ENCODE measurements around the gene LMBR1. TPM values are rescaled to one million over a fixed set of nuclear protein-coding genes. Genes with fewer than 3 reads are reported as not detected.
"Not testable (repeated sequence)": the region's sequence is repeated elsewhere in the genome, so short reads cannot be mapped to it uniquely, and the experiment has no call there.

Gene LMBR1
- polyA plus RNA-seq, 1 experiment: 5.3 TPM

DNA sequence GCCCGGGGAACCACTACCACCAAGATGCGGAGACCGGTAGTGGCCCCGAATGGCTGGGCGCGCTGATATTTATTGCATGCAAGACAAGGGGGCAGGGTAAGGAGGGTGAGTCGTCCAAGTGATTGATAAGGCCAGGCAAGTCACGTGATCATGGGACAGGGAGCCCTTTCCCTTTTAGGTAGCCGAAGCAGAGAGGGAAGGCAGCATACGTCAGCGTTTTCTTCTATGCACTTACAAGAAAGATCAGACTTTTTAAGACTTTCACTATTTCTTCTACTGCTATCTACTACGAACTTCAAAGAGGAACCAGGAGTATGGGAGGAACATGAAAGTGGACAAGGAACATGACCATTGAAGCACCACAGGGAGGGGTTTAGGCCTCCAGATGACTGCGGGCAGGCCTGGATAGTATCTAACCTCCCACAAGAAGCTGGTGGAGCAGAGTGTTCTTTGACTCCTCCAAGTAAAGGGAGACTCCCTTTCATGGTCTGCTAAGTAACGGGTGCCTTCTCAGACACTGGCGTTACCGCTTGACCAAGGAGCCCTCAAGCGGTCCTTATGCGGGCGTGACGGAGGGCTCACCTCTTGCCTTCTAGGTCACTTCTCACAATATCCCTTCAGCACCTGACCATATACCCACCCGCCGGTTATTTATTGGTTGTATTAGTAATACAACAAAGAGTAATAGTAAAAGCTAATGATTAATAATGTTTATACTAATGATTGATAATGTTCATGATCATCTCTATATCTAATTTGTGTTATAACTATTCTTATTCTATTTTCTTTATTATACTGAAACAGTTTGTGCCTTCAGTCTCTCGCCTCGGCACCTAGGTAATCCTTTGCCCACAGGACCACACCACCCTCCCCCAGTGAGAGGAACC is 27.7 kb upstream of the LMBR1 start:
- CTCF ChIA-PET; H3K27me3 ChIP-seq (ENCODE audit: control insufficient read depth, insufficient read depth, low read length); POLR2A ChIA-PET; H3K36me3 ChIP-seq (ENCODE audit: control insufficient read depth, insufficient read depth, low read length); H3K4me3 ChIP-seq (ENCODE audit: low read depth, low read length); DNase-seq (ENCODE audit: low read depth): not testable (repeated sequence)

DNA sequence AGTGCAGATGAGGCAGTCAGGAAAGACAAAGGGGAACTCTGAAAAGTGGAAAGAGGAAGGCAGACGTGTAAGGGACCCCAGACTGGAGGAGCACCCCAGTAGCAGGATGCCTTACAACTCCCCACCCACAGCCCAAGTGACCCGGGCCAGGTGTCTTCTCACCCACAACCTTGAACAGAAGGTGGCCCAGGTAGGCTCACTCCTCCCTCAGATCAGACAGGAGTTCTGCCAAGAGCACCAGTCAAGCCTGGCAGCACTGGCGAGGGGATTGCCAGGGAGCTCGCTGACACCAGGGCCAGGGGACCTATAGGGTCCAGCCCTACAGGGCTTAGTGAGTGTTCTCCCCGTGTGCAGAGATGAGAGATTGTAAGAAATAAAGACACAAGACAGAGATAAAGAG is 27.1 kb upstream of the LMBR1 start:
- ChIA-PET CTCF (no interaction called here), POLR2A (no interaction called here)
- H3K4me3 ChIP-seq (ENCODE audit: low read depth, low read length): no peak overlapping the region
- TF ChIP-seq CTCF (IDR thresholded peaks at IDR 0.05; ENCODE audit: insufficient read depth, low read depth, low read length): no peak
- peaks cover 2% of the 10 kb centered on the region; the same call in 1 of the 2 replicates for H3K27me3 ChIP-seq (ENCODE audit: control insufficient read depth, insufficient read depth, low read length)
- no peak for DNase-seq (ENCODE audit: low read depth)
- H3K36me3 ChIP-seq (ENCODE audit: control insufficient read depth, insufficient read depth, low read length): no peaks in the 10 kb centered on the region

- TF ChIP-seq CTCF (IDR thresholded peaks at IDR 0.05; ENCODE audit: insufficient read depth, low read depth, low read length): no peak
- ChIA-PET CTCF (no interaction called here), POLR2A (no interaction called here)
- H3K36me3 ChIP-seq (ENCODE audit: control insufficient read depth, insufficient read depth, low read length): no peaks in the 10 kb centered on the region
- no peak for DNase-seq (ENCODE audit: low read depth)
- peaks cover 2% of the 10 kb centered on the region; the same call in 1 of the 2 replicates for H3K27me3 ChIP-seq (ENCODE audit: control insufficient read depth, insufficient read depth, low read length)
- no peak overlapping the region for H3K4me3 ChIP-seq (ENCODE audit: low read depth, low read length)
Measured at GRCh38 chr7:156919132-156919713, 26.2 kb upstream of the LMBR1 start.

DNA sequence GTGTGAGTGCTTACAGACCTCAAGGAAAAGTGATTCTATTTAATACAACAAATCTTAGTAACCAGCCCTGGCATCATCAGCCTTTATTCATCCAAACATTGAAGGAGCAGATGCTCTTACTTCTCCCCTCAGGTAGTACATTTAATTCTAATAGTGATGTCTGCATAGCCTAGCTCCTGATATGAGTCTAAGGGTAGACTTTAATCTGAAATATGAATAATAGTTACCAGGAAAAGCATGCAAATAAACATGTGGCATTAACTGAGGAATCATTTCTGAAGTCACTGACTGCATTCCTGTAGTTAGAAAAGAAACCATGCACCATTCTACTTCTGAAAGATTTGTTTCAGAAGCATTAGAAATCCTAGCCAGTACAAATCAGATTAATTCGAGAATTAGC is 25.7 kb upstream of the LMBR1 start:
- ChIA-PET POLR2A (no interaction called here), CTCF (no interaction called here)
- Histone ChIP-seq H3K36me3 (ENCODE audit: control insufficient read depth, insufficient read depth, low read length) (no peaks in the 10 kb centered on the region), H3K4me3 (ENCODE audit: low read depth, low read length) (no peak overlapping the region), H3K27me3 (ENCODE audit: control insufficient read depth, insufficient read depth, low read length) (peaks cover 2% of the 10 kb centered on the region; the same call in 1 of the 2 replicates)
- TF ChIP-seq CTCF (IDR thresholded peaks at IDR 0.05; ENCODE audit: insufficient read depth, low read depth, low read length): no peak
- DNase-seq (ENCODE audit: low read depth): no peak

GRCh38 chr7:156909574-156910252 is 16.7 kb upstream of the LMBR1 start:
- H3K36me3 ChIP-seq (ENCODE audit: control insufficient read depth, insufficient read depth, low read length); DNase-seq (ENCODE audit: low read depth); CTCF ChIA-PET; H3K4me3 ChIP-seq (ENCODE audit: low read depth, low read length); H3K27me3 ChIP-seq (ENCODE audit: control insufficient read depth, insufficient read depth, low read length); POLR2A ChIA-PET: not testable (repeated sequence)

- Histone ChIP-seq H3K36me3 (ENCODE audit: control insufficient read depth, insufficient read depth, low read length) (no peaks in the 10 kb centered on the region), H3K27me3 (ENCODE audit: control insufficient read depth, insufficient read depth, low read length) (peaks cover 3% of the 10 kb centered on the region), H3K4me3 (ENCODE audit: low read depth, low read length) (no peak overlapping the region)
- TF ChIP-seq CTCF (IDR thresholded peaks at IDR 0.05; ENCODE audit: insufficient read depth, low read depth, low read length): no peak
- ChIA-PET CTCF (interaction anchor here (1.0 kb wide), 1 partner anchor 41 kb away, joined by 3 read pairs; no protein-coding TSS in a partner anchor), POLR2A (no interaction called here)
- peak; percentile 94 for DNase-seq (ENCODE audit: low read depth)
Measured at GRCh38 chr7:156907656-156908055, 14.7 kb upstream of the LMBR1 start.

Data from BJ (cell line).